Smooth muscle cell of the brain vasculature (primary cell): ENCODE data around the gene FSTL1.

ENCODE experiments used
- DNase-seq: peaks from one replicate; pipeline ENCODE4 v3.0.0-alpha.2; 2012; ENCODE audit warnings: low read depth, low spot score

FSTL1 gene

GRCh38 chr3:120440001-120440703 is 10.6 kb downstream of the FSTL1 start:
- DNase-seq: no peak

- peak; percentile 79 for DNase-seq
These were observed 12.0 kb downstream of the FSTL1 start for GRCh38 chr3:120438665-120439370.

- no peak for DNase-seq
These were observed 12.6 kb downstream of the FSTL1 start for GRCh38 chr3:120438216-120438615.

- no peak for DNase-seq
These were observed 13.2 kb downstream of the FSTL1 start for GRCh38 chr3:120437559-120437958.

GRCh38 chr3:120436523-120437050 is 14.2 kb downstream of the FSTL1 start:
- DNase-seq: no peak

- DNase-seq: no peak
These were observed 15.2 kb downstream of the FSTL1 start for GRCh38 chr3:120435621-120436020.

- DNase-seq: no peak
These were observed 17.0 kb downstream of the FSTL1 start for GRCh38 chr3:120433662-120434331.

GRCh38 chr3:120432150-120432860 is 18.5 kb downstream of the FSTL1 start:
- no peak for DNase-seq

- DNase-seq: no peak
These were observed 20.9 kb downstream of the FSTL1 start for GRCh38 chr3:120429921-120430361.

- DNase-seq: no peak
These were observed 21.9 kb downstream of the FSTL1 start for GRCh38 chr3:120428924-120429323.

- no peak for DNase-seq
These were observed 23.6 kb downstream of the FSTL1 start for GRCh38 chr3:120427201-120427600.

GRCh38 chr3:120425572-120426250 is 25.1 kb downstream of the FSTL1 start:
- DNase-seq: no peak

- no peak for DNase-seq
These were observed 25.7 kb downstream of the FSTL1 start for GRCh38 chr3:120424976-120425570.

- DNase-seq: no peak
These were observed 26.3 kb downstream of the FSTL1 start for GRCh38 chr3:120424506-120424905.

GRCh38 chr3:120423432-120423831 is 27.4 kb downstream of the FSTL1 start:
- DNase-seq: no peak

GRCh38 chr3:120421926-120422325 is 28.9 kb downstream of the FSTL1 start:
- no peak for DNase-seq

- no peak for DNase-seq
These were observed 29.8 kb downstream of the FSTL1 start for GRCh38 chr3:120420928-120421551.

GRCh38 chr3:120420360-120420759 is 30.4 kb downstream of the FSTL1 start:
- DNase-seq: no peak

GRCh38 chr3:120419797-120420196 is 31.0 kb downstream of the FSTL1 start:
- no peak for DNase-seq

GRCh38 chr3:120418866-120419490 is 31.8 kb downstream of the FSTL1 start:
- no peak for DNase-seq
